H1 (cell line): ENCODE data around the gene CTBP2. TPM values are rescaled to one million over a fixed set of nuclear protein-coding genes. Genes with fewer than 3 reads are reported as not detected.

Experiments used
- CTCF ChIA-PET: fragments of 300-600 bp; sonication (Branson Sonifier 250); formaldehyde crosslinking; loops from one replicate; lab custom pipeline; 2021; ENCODE audit not compliant: partially characterized antibody; lab: Charles Lee
- POLR2A ChIA-PET: fragments of 300-600 bp; sonication (Branson Sonifier 250); formaldehyde crosslinking; loops from one replicate; lab custom pipeline; 2021; ENCODE audit warnings: inconsistent platforms; ENCODE audit not compliant: partially characterized antibody; lab: Charles Lee
- DNase-seq, 2 experiments: peaks; one replicate each; pipeline versions ENCODE4 v3.0.0 to v3.0.0-alpha.2; 2010 to 2022; ENCODE audit warnings: low spot score in 2 of 2, low read depth in 1 of 2, mixed read lengths in 1 of 2
- FAIRE-seq: peaks from 2 replicates; lab custom pipeline; 2011; peaks lifted over from hg19 to GRCh38; lab: Jason Lieb, UNC
- H2AFZ ChIP-seq: 2 replicates; pipeline ENCODE4 v1.8.1; 2012; ENCODE audit warnings: low read length, inconsistent platforms
- H2AK5ac ChIP-seq: 2 replicates; pipeline ENCODE4 v1.6.1; 2013; ENCODE audit warnings: low read depth, low read length
- H2BK120ac ChIP-seq: replicated peaks from 2 replicates; pipeline ENCODE3; 2013; ENCODE audit warnings: low read depth, low read length, inconsistent platforms
- H2BK12ac ChIP-seq: 2 replicates; pipeline ENCODE4 v1.6.1; 2013; ENCODE audit warnings: low read depth, low read length
- H2BK15ac ChIP-seq: 2 replicates; pipeline ENCODE4 v1.6.1; 2013; ENCODE audit warnings: low read length
- H2BK20ac ChIP-seq: 2 replicates; pipeline ENCODE4 v1.6.1; 2013; ENCODE audit warnings: low read length
- H2BK5ac ChIP-seq: 2 replicates; pipeline ENCODE4 v1.6.1; 2013; ENCODE audit warnings: low read depth, low read length
- H3K14ac ChIP-seq: 2 replicates; pipeline ENCODE4 v1.6.1; 2013; ENCODE audit warnings: inconsistent platforms; ENCODE audit not compliant: insufficient read length
- H3K18ac ChIP-seq: 2 replicates; pipeline ENCODE4 v1.6.1; 2013; ENCODE audit warnings: low read length; ENCODE audit errors: extremely low read depth
- H3K23ac ChIP-seq: 2 replicates; pipeline ENCODE4 v1.6.1; 2013; ENCODE audit warnings: inconsistent platforms; ENCODE audit not compliant: insufficient read length
- H3K23me2 ChIP-seq: 2 replicates; pipeline ENCODE4 v1.6.1; 2013; ENCODE audit warnings: low read depth, low read length
- H3K27ac ChIP-seq: 2 replicates; pipeline ENCODE4 v1.6.1; 2011; ENCODE audit warnings: low read depth, low read length, inconsistent platforms
- H3K27me3 ChIP-seq, 4 experiments: replicated peaks in 1 of 4; 1 replicate in 1 of 4; 2 replicates in 3 of 4; pipeline versions ENCODE4 v1.6.1 to v1.8.1; 2011 to 2013; ENCODE audit warnings: low read length in 3 of 4, mild to moderate bottlenecking in 3 of 4, inconsistent platforms in 2 of 4, mixed read lengths in 2 of 4, moderate library complexity in 1 of 4; ENCODE audit not compliant: control insufficient read depth in 3 of 4, insufficient read depth in 3 of 4; ENCODE audit errors: extremely low read depth in 1 of 4
- H3K36me3 ChIP-seq, 4 experiments: 2 replicates each; pipeline versions ENCODE4 v1.6.1 to v1.8.1; 2011 to 2013; ENCODE audit warnings: mild to moderate bottlenecking in 4 of 4, low read length in 3 of 4, moderate library complexity in 2 of 4, control low read depth in 1 of 4, inconsistent platforms in 1 of 4; ENCODE audit not compliant: insufficient read depth in 4 of 4, control insufficient read depth in 2 of 4
- H3K4ac ChIP-seq: replicated peaks from 2 replicates; pipeline ENCODE3; 2013; ENCODE audit warnings: low read length, low read depth, mixed read lengths, inconsistent platforms; ENCODE audit not compliant: insufficient read length
- H3K4me1 ChIP-seq, 4 experiments: replicated peaks in 1 of 4; 1 replicate in 1 of 4; 2 replicates in 3 of 4; pipeline versions ENCODE4 v1.6.1 to v1.8.1; 2011 to 2013; ENCODE audit warnings: low read length in 3 of 4, inconsistent platforms in 2 of 4, mixed read lengths in 1 of 4; ENCODE audit not compliant: insufficient read depth in 4 of 4, control insufficient read depth in 3 of 4
- H3K4me2 ChIP-seq, 2 experiments: 2 replicates each; pipeline versions ENCODE4 v1.6.1 to v1.8.1; 2011 to 2013; ENCODE audit warnings: low read depth in 2 of 2, low read length in 2 of 2, control low read depth in 1 of 2, inconsistent platforms in 1 of 2, mild to moderate bottlenecking in 1 of 2; ENCODE audit not compliant: insufficient read depth in 1 of 2
- H3K4me3 ChIP-seq, 4 experiments: fragments of 200-600, 300-600 bp in 1 of 4; sonication (generic), shearing (Covaris generic), sonication (Bioruptor Twin) in 1 of 4; 2 replicates each; pipeline versions ENCODE4 v1.5.1 to v1.8.1; 2011 to 2016; ENCODE audit warnings: low read length in 4 of 4, low read depth in 3 of 4, control low read depth in 2 of 4, inconsistent platforms in 2 of 4, mild to moderate bottlenecking in 2 of 4, mixed read lengths in 1 of 4, moderate library complexity in 1 of 4; ENCODE audit not compliant: insufficient read depth in 2 of 4; ENCODE audit errors: extremely low read depth in 1 of 4
- H3K56ac ChIP-seq: replicated peaks from 2 replicates; pipeline ENCODE3; 2013; ENCODE audit warnings: low read depth, mild to moderate bottlenecking, mixed read lengths, low read length, inconsistent platforms; ENCODE audit not compliant: insufficient read length
- H3K79me1 ChIP-seq: 2 replicates; pipeline ENCODE4 v1.6.1; 2013; ENCODE audit warnings: low read depth, low read length, control low read depth
- H3K79me2 ChIP-seq, 2 experiments: 2 replicates each; pipeline versions ENCODE4 v1.6.1 to v1.8.1; 2012 to 2013; ENCODE audit warnings: low read length in 2 of 2, mild to moderate bottlenecking in 2 of 2, inconsistent platforms in 1 of 2; ENCODE audit not compliant: insufficient read depth in 2 of 2, control insufficient read depth in 1 of 2
- H3K9ac ChIP-seq, 4 experiments: replicated peaks in 1 of 4; 1 replicate in 1 of 4; 2 replicates in 3 of 4; pipeline versions ENCODE4 v1.6.1 to v1.8.1; 2011 to 2013; ENCODE audit warnings: low read depth in 3 of 4, low read length in 3 of 4, control low read depth in 2 of 4, mild to moderate bottlenecking in 2 of 4, moderate library complexity in 2 of 4, inconsistent platforms in 1 of 4; ENCODE audit errors: extremely low read depth in 1 of 4
- H3K9me3 ChIP-seq, 2 experiments: 2 replicates each; pipeline versions ENCODE4 v1.6.1 to v1.8.1; 2012 to 2013; ENCODE audit warnings: mild to moderate bottlenecking in 2 of 2, moderate library complexity in 2 of 2, control low read depth in 1 of 2, inconsistent platforms in 1 of 2, low read depth in 1 of 2, low read length in 1 of 2, mixed read lengths in 1 of 2; ENCODE audit not compliant: insufficient read depth in 2 of 2
- H4K20me1 ChIP-seq, 2 experiments: replicated peaks in 1 of 2; 2 replicates each; pipeline versions ENCODE3 to v1.8.1; 2011 to 2013; ENCODE audit warnings: inconsistent platforms in 2 of 2, low read length in 2 of 2, mild to moderate bottlenecking in 1 of 2; ENCODE audit not compliant: insufficient read depth in 2 of 2, control insufficient read depth in 1 of 2
- H4K5ac ChIP-seq: 2 replicates; pipeline ENCODE4 v1.6.1; 2013; ENCODE audit warnings: low read length, low read depth, mixed read lengths, inconsistent platforms; ENCODE audit not compliant: insufficient read length
- H4K8ac ChIP-seq: 2 replicates; pipeline ENCODE4 v1.8.0; 2013; ENCODE audit warnings: mild to moderate bottlenecking, moderate library complexity, low read length, inconsistent platforms; ENCODE audit not compliant: insufficient read depth; ENCODE audit errors: extremely low read depth
- H4K91ac ChIP-seq: replicated peaks from 2 replicates; pipeline ENCODE3; 2013; ENCODE audit warnings: low read length, mixed read lengths, inconsistent platforms; ENCODE audit not compliant: insufficient read length
- CEBPB ChIP-seq: IDR thresholded peaks from 2 replicates; pipeline ENCODE4 v1.6.1; 2012; ENCODE audit warnings: low read depth, low read length
- TEAD4 ChIP-seq: IDR thresholded peaks from 2 replicates; pipeline ENCODE4 v1.6.1; 2012; ENCODE audit warnings: low read depth, low read length, inconsistent platforms, mixed read lengths
- WGBS, 2 experiments: shearing (Covaris generic) in 1 of 2; methylation state at CpG; one replicate each; pipeline versions ENCODE4 v1.1.6 to v1.1.7; 2013 to 2015; ENCODE audit warnings: low lambda C conversion rate in 2 of 2, mixed read lengths in 2 of 2, inconsistent platforms in 1 of 2, low coverage in 1 of 2, missing lambda C conversion rate in 1 of 2; ENCODE audit not compliant: insufficient replicate concordance in 2 of 2, insufficient coverage in 1 of 2, insufficient read length in 1 of 2; ENCODE audit errors: extremely low coverage in 1 of 2, missing lambda C conversion rate in 1 of 2; 5-methylcytosine and 5-hydroxymethylcytosine counted together
- polyA plus RNA-seq, 7 experiments: library from polyadenylated mRNA; depleted of rRNA in 3 of 7; stranded (reverse) in 5 of 7; unstranded in 2 of 7; fragments of >200 nt in 5 of 7; fragments of 200-250 nt in 2 of 7; gene quantifications; 1 replicate in 5 of 7; 2 replicates in 1 of 7; 4 replicates in 1 of 7; pipeline versions ENCODE4 v1.2.1 to v1.2.3, GENCODE V29; 2011 to 2013; ENCODE audit warnings: missing spikeins in 2 of 7, mixed read lengths in 2 of 7
- total RNA-seq: library from RNA; stranded (reverse); fragmentation: NEBNext Ultra II Directional; extraction: Animal tissue kit (Norgen Biotek cat#: 25700); gene quantifications from 2 replicates; pipeline ENCODE4 v1.2.1, GENCODE V29; 2021

CTBP2 gene
- total and polyA plus RNA-seq, 2 of the 8 experiments (the other 6 are each of a cell fraction or from before 2014, with no cell fraction given): 208 to 221 TPM

- Histone ChIP-seq H2BK20ac (no peak overlapping the region), H3K23me2 (no peaks in the 10 kb centered on the region), H3K4ac (no peak overlapping the region), H3K9me3 (no peaks in the 10 kb centered on the region), H3K27me3 (no peaks in the 10 kb centered on the region), H3K23ac (no peak overlapping the region), H3K56ac (no peak overlapping the region), H3K4me2 (no peak overlapping the region), H2BK15ac (no peak overlapping the region), H3K79me1 (no peaks in the 10 kb centered on the region), H4K8ac (no peak overlapping the region), H4K5ac (no peak overlapping the region), H3K27ac (no peak overlapping the region), H2BK12ac (no peak overlapping the region), H2AFZ (no peak overlapping the region), H3K79me2 (no peaks in the 10 kb centered on the region; a peak in 1 of 4 replicates), H4K91ac (no peak overlapping the region), H3K9ac (no peak overlapping the region), H2BK120ac (no peak overlapping the region), H3K4me3 (no peak overlapping the region), H3K4me1 (no peaks in the 10 kb centered on the region; a peak in 1 of 7 replicates), H3K14ac (no peak overlapping the region), H2AK5ac (no peak overlapping the region), H3K18ac (no peak overlapping the region), H4K20me1 (peaks cover 21 to 26% of the 10 kb centered on the region in 2 experiments), H3K36me3 (peaks cover 47 to 96% (median 72%) of the 10 kb centered on the region in 4 experiments), H2BK5ac (no peak overlapping the region)
- DNase-seq (no peak), FAIRE-seq (no peak)
- ChIA-PET CTCF (interaction anchor here (0.6 to 4.1 kb wide), 25 partner anchors 9 to 375 kb away, joined by 3 to 22 read pairs (median 4); no protein-coding TSS in a partner anchor), POLR2A (interaction anchor here (0.9 to 1.7 kb wide), 3 partner anchors 10 to 15 kb away, joined by 4 to 8 read pairs (median 5); no protein-coding TSS in a partner anchor)
- 99% methylated on average over 4 of the region's 4 CpGs; no CpG with 5 or more reads in 1 of the 2 experiments for WGBS, 2 experiments
- TF ChIP-seq TEAD4 (no peak), CEBPB (no peak)
Measured at GRCh38 chr10:124993345-124993708, 167.0 kb downstream of the CTBP2 start.
